ENCODE results near the gene MMP28. TPM values are rescaled to one million over a fixed set of nuclear protein-coding genes. Genes with fewer than 3 reads are reported as not detected.

MMP28 gene
- total RNA-seq, 1 experiment from 2014 or later = 2.8 TPM

- Histone ChIP-seq H3K4me1 (replicated peaks; ENCODE audit: insufficient read depth) (peaks cover 16% of the 10 kb centered on the region), H4K20me1 (ENCODE audit: insufficient read depth) (no peaks in the 10 kb centered on the region), H3K4me3 (no peak overlapping the region), H3K79me2 (ENCODE audit: low read depth) (no peaks in the 10 kb centered on the region), H3K27ac (no peak overlapping the region), H3K36me3 (ENCODE audit: low read depth) (no peaks in the 10 kb centered on the region), H3K9me2 (ENCODE audit: insufficient read depth) (no peaks in the 10 kb centered on the region), H3F3A (ENCODE audit: insufficient read depth, low read depth) (peaks cover 15% of the 10 kb centered on the region; the same call in 1 of the 2 replicates), H2AFZ (no peak overlapping the region), H3K9me3 (ENCODE audit: insufficient read depth, low read depth) (no peaks in the 10 kb centered on the region), H3K4me2 (no peak overlapping the region), H3K27me3 (ENCODE audit: insufficient read depth, low read depth) (peaks cover 23% of the 10 kb centered on the region)
- no peak for DNase-seq
- intact Hi-C loops (cut with micrococcal nuclease; ENCODE audit: unreplicated experiment) = no loop called here
- POLR2A ChIA-PET (ENCODE audit: unreplicated experiment) = no interaction called here
- TF ChIP-seq EZH2 (IDR thresholded peaks at IDR 0.05; ENCODE audit: low read depth) = no peak
- no peak for TF ChIP-seq CTCF (conservative IDR thresholded peaks at IDR 0.05)
- CTCF ChIA-PET = no interaction called here
- BruUV-seq (replicated peaks) = no TSS peak
Observed at GRCh38 chr17:35773129-35773528, 22.3 kb downstream of the MMP28 start.

- BruUV-seq (replicated peaks) = no TSS peak
- CTCF ChIA-PET = interaction anchor here (0.5 kb wide), 1 partner anchor 17 kb away, joined by 3 read pairs; no protein-coding TSS in a partner anchor
Observed at GRCh38 chr17:35769895-35770486, 25.4 kb downstream of the MMP28 start.

GRCh38 chr17:35768797-35769196, 26.6 kb downstream of the MMP28 start:
- POLR2A ChIA-PET (ENCODE audit: unreplicated experiment) = no interaction called here
- intact Hi-C loops (cut with micrococcal nuclease; ENCODE audit: unreplicated experiment) = no loop called here
- BruUV-seq (replicated peaks) = no TSS peak

More at GRCh38 chr17:35769895-35770486, 25.4 kb downstream of the MMP28 start:
- Histone ChIP-seq H3K4me2 (no peak overlapping the region), H3K79me2 (ENCODE audit: low read depth) (no peaks in the 10 kb centered on the region), H3K27ac (no peak overlapping the region), H3K9me2 (ENCODE audit: insufficient read depth) (no peaks in the 10 kb centered on the region), H3F3A (ENCODE audit: insufficient read depth, low read depth) (no peaks in the 10 kb centered on the region), H3K36me3 (ENCODE audit: low read depth) (no peaks in the 10 kb centered on the region), H3K4me3 (no peak overlapping the region), H2AFZ (no peak overlapping the region), H4K20me1 (ENCODE audit: insufficient read depth) (no peaks in the 10 kb centered on the region), H3K9me3 (ENCODE audit: insufficient read depth, low read depth) (no peaks in the 10 kb centered on the region), H3K4me1 (replicated peaks; ENCODE audit: insufficient read depth) (no peaks in the 10 kb centered on the region), H3K27me3 (ENCODE audit: insufficient read depth, low read depth) (peaks cover 43% of the 10 kb centered on the region)
- POLR2A ChIA-PET (ENCODE audit: unreplicated experiment) = interaction anchor here (1.0 kb wide), 1 partner anchor 73 kb away, joined by 3 read pairs; no protein-coding TSS in a partner anchor
- intact Hi-C loops (cut with micrococcal nuclease; ENCODE audit: unreplicated experiment) = no loop called here
- no peak for DNase-seq
- TF ChIP-seq EZH2 (IDR thresholded peaks at IDR 0.05; ENCODE audit: low read depth) (no peak), CTCF (conservative IDR thresholded peaks at IDR 0.05) (no peak)

More at GRCh38 chr17:35768797-35769196, 26.6 kb downstream of the MMP28 start:
- no peaks in the 10 kb centered on the region for H3K9me3 ChIP-seq (ENCODE audit: insufficient read depth, low read depth)
- H3K4me3 ChIP-seq = no peak overlapping the region
- H4K20me1 ChIP-seq (ENCODE audit: insufficient read depth) = no peaks in the 10 kb centered on the region
- H2AFZ ChIP-seq = no peak overlapping the region
- no peaks in the 10 kb centered on the region for H3K79me2 ChIP-seq (ENCODE audit: low read depth)
- H3K27me3 ChIP-seq (ENCODE audit: insufficient read depth, low read depth) = peaks cover 49% of the 10 kb centered on the region
- H3K4me2 ChIP-seq = no peak overlapping the region
- TF ChIP-seq CTCF (conservative IDR thresholded peaks at IDR 0.05) (no peak), EZH2 (IDR thresholded peaks at IDR 0.05; ENCODE audit: low read depth) (no peak)
- H3F3A ChIP-seq (ENCODE audit: insufficient read depth, low read depth) = no peaks in the 10 kb centered on the region
- H3K27ac ChIP-seq = no peak overlapping the region
- CTCF ChIA-PET = interaction anchor here (0.5 kb wide), 1 partner anchor 17 kb away, joined by 12 read pairs; no protein-coding TSS in a partner anchor
- no peaks in the 10 kb centered on the region for H3K36me3 ChIP-seq (ENCODE audit: low read depth)
- no peak for DNase-seq
- H3K9me2 ChIP-seq (ENCODE audit: insufficient read depth) = no peaks in the 10 kb centered on the region
- no peaks in the 10 kb centered on the region for H3K4me1 ChIP-seq (replicated peaks; ENCODE audit: insufficient read depth)
